Endodermal cell (in vitro differentiated cells): ENCODE results near the gene SETD1B. TPM values are rescaled to one million over a fixed set of nuclear protein-coding genes. Genes with fewer than 3 reads are reported as not detected.
A peak's percentile ranks its signal among the peaks of the same experiment; 100 is the strongest.
"Not testable (repeated sequence)": the region's sequence is repeated elsewhere in the genome, so short reads cannot be mapped to it uniquely, and the experiment has no call there.

Source experiments
- DNase-seq: peaks from one replicate; pipeline ENCODE4 v3.0.0-alpha.2; 2017
- H3K27ac ChIP-seq: 2 replicates; pipeline ENCODE4 v1.5.1; 2013; ENCODE audit warnings: mild to moderate bottlenecking, low read depth, low read length, moderate library complexity
- H3K27me3 ChIP-seq: 2 replicates; pipeline ENCODE4 v1.6.1; 2013; ENCODE audit warnings: mild to moderate bottlenecking, low read length, moderate library complexity; ENCODE audit not compliant: insufficient read depth, control insufficient read depth, poor library complexity, severe bottlenecking
- H3K36me3 ChIP-seq: 2 replicates; pipeline ENCODE4 v1.7.0; 2013; ENCODE audit warnings: mild to moderate bottlenecking, low read length, moderate library complexity; ENCODE audit not compliant: control insufficient read depth, insufficient read depth
- H3K4me1 ChIP-seq: one replicate; pipeline ENCODE4 v1.7.0; 2013; ENCODE audit warnings: low read length; ENCODE audit not compliant: control insufficient read depth, insufficient read depth
- H3K4me3 ChIP-seq: 2 replicates; pipeline ENCODE4 v1.5.1; 2013; ENCODE audit warnings: mild to moderate bottlenecking, low read length, moderate library complexity
- H3K9ac ChIP-seq: 2 replicates; pipeline ENCODE4 v1.6.1; 2013; ENCODE audit warnings: mild to moderate bottlenecking, low read length, moderate library complexity; ENCODE audit not compliant: poor library complexity, severe bottlenecking; ENCODE audit errors: extremely low read depth
- H3K9me3 ChIP-seq: 2 replicates; pipeline ENCODE4 v1.6.1; 2013; ENCODE audit warnings: mild to moderate bottlenecking, low read length, moderate library complexity; ENCODE audit not compliant: control insufficient read depth
- H3K27ac Mint-ChIP-seq: 2 replicates; pipeline ENCODE4 v1.8.0; 2020; ENCODE audit warnings: mixed read lengths
- H3K27me3 Mint-ChIP-seq: 2 replicates; pipeline ENCODE4 v1.8.0; 2021; ENCODE audit warnings: mild to moderate bottlenecking, mixed read lengths; ENCODE audit not compliant: insufficient read depth
- H3K36me3 Mint-ChIP-seq: 2 replicates; pipeline ENCODE4 v1.8.0; 2020; ENCODE audit warnings: low read depth, mixed read lengths
- H3K4me1 Mint-ChIP-seq: 2 replicates; pipeline ENCODE4 v1.8.0; 2020; ENCODE audit warnings: mixed read lengths
- H3K4me3 Mint-ChIP-seq: 2 replicates; pipeline ENCODE4 v1.8.0; 2020; ENCODE audit warnings: mild to moderate bottlenecking, moderate library complexity, mixed read lengths
- H3K9me3 Mint-ChIP-seq: 2 replicates; pipeline ENCODE4 v1.8.0; 2020; ENCODE audit warnings: mild to moderate bottlenecking, mixed read lengths
- CTCF ChIP-seq: fragments of 200-600 bp; sonication (generic); conservative IDR thresholded peaks from 2 replicates; pipeline ENCODE4 v1.5.0; 2021; ENCODE audit warnings: antibody characterized with exemption, mild to moderate bottlenecking
- WGBS, 2 experiments: methylation state at CpG; one replicate each; pipeline versions ENCODE4 v1.1.5 to v1.1.7; 2013; ENCODE audit warnings: missing lambda C conversion rate in 2 of 2, mixed read lengths in 1 of 2; ENCODE audit not compliant: insufficient coverage in 1 of 2, insufficient read length in 1 of 2; 5-methylcytosine and 5-hydroxymethylcytosine counted together
- total RNA-seq, 2 donors: library from RNA; stranded (reverse); fragmentation: NEBNext Ultra II Directional in 1 of 2; extraction: Animal tissue kit (Norgen Biotek cat#: 25700) in 1 of 2; gene quantifications; 2 replicates in 1 of 2; 3 replicates in 1 of 2; pipeline ENCODE4 v1.2.1, GENCODE V29; 2021

SETD1B gene
- total RNA-seq, 2 donors from 2014 or later: 30.7 to 32.6 TPM

GRCh38 chr12:121860257-121860656 is 56.4 kb downstream of the SETD1B start:
- Mint-ChIP-seq H3K27ac (peak overlapping the region; percentile 81), H3K4me3 (no peak overlapping the region), H3K9me3 (no peaks in the 10 kb centered on the region), H3K36me3 (no peaks in the 10 kb centered on the region), H3K27me3 (peaks cover 1% of the 10 kb centered on the region), H3K4me1 (peaks cover 25% of the 10 kb centered on the region)
- Histone ChIP-seq H3K9me3 (no peaks in the 10 kb centered on the region), H3K36me3 (no peaks in the 10 kb centered on the region), H3K4me1 (peaks cover 10% of the 10 kb centered on the region), H3K27me3 (no peaks in the 10 kb centered on the region), H3K27ac (no peak overlapping the region), H3K4me3 (no peak overlapping the region), H3K9ac (no peak overlapping the region)
- peak; percentile 19 for TF ChIP-seq CTCF
- 82 to 88% methylated on average over 1 of the region's 1 CpG for whole genome bisulfite sequencing, 2 experiments
- DNase-seq: peak; percentile 72

GRCh38 chr12:121860699-121861098 is 56.9 kb downstream of the SETD1B start:
- not testable (repeated sequence) for H3K27me3 ChIP-seq, H3K9me3 Mint-ChIP-seq, H3K36me3 Mint-ChIP-seq, DNase-seq, H3K27me3 Mint-ChIP-seq, H3K36me3 ChIP-seq, H3K27ac ChIP-seq, H3K9ac ChIP-seq, H3K9me3 ChIP-seq, H3K4me3 Mint-ChIP-seq, H3K4me3 ChIP-seq
- H3K4me1 ChIP-seq: peaks cover 10% of the 10 kb centered on the region
- peaks cover 25% of the 10 kb centered on the region for H3K4me1 Mint-ChIP-seq
- peak overlapping the region; percentile 81 for H3K27ac Mint-ChIP-seq
- WGBS, 2 experiments: 92 to 98% methylated on average over 4 of the region's 4 CpGs

GRCh38 chr12:121861636-121862254 is 57.9 kb downstream of the SETD1B start:
- H3K36me3 Mint-ChIP-seq: no peaks in the 10 kb centered on the region
- H3K9me3 Mint-ChIP-seq: no peaks in the 10 kb centered on the region
- Histone ChIP-seq H3K9ac (no peak overlapping the region), H3K9me3 (no peaks in the 10 kb centered on the region), H3K27ac (peak overlapping the region; percentile 53), H3K4me3 (no peak overlapping the region), H3K4me1 (peaks cover 10% of the 10 kb centered on the region), H3K27me3 (no peaks in the 10 kb centered on the region), H3K36me3 (no peaks in the 10 kb centered on the region)
- no peak for TF ChIP-seq CTCF
- H3K4me1 Mint-ChIP-seq: peaks cover 25% of the 10 kb centered on the region
- no peak overlapping the region for H3K4me3 Mint-ChIP-seq
- WGBS, 2 experiments: 70 to 75% methylated on average over 11 of the region's 11 CpGs
- H3K27me3 Mint-ChIP-seq: no peaks in the 10 kb centered on the region
- no peak overlapping the region for H3K27ac Mint-ChIP-seq
- no peak for DNase-seq

- H3K4me3 ChIP-seq: no peak overlapping the region
- H3K27ac ChIP-seq: no peak overlapping the region
- no peak for DNase-seq
- H3K9ac ChIP-seq: no peak overlapping the region
- Mint-ChIP-seq H3K27me3 (no peaks in the 10 kb centered on the region), H3K4me3 (no peak overlapping the region), H3K4me1 (peaks cover 4% of the 10 kb centered on the region), H3K27ac (no peak overlapping the region), H3K36me3 (no peaks in the 10 kb centered on the region), H3K9me3 (no peaks in the 10 kb centered on the region)
- no peak for TF ChIP-seq CTCF
- no peaks in the 10 kb centered on the region for H3K27me3 ChIP-seq
- no peaks in the 10 kb centered on the region for H3K9me3 ChIP-seq
- 97 to 100% methylated on average over 3 to 4 of the region's 4 CpGs for WGBS, 2 experiments
- H3K36me3 ChIP-seq: no peaks in the 10 kb centered on the region
- H3K4me1 ChIP-seq: no peaks in the 10 kb centered on the region
These were observed 62.5 kb downstream of the SETD1B start for GRCh38 chr12:121866331-121866730.

- H3K36me3 ChIP-seq, H3K27ac Mint-ChIP-seq, H3K9me3 Mint-ChIP-seq, H3K27me3 ChIP-seq, H3K9ac ChIP-seq, H3K27ac ChIP-seq, H3K4me1 Mint-ChIP-seq, DNase-seq, H3K4me3 Mint-ChIP-seq, H3K36me3 Mint-ChIP-seq, H3K4me1 ChIP-seq, H3K27me3 Mint-ChIP-seq, H3K9me3 ChIP-seq, H3K4me3 ChIP-seq: not testable (repeated sequence)
- WGBS, 2 experiments: 91 to 93% methylated on average over 2 to 5 of the region's 8 CpGs
These were observed 65.4 kb downstream of the SETD1B start for GRCh38 chr12:121869229-121869628.
